ENCODE measurements around the gene TRAK1. TPM values are rescaled to one million over a fixed set of nuclear protein-coding genes. Genes with fewer than 3 reads are reported as not detected.

Gene TRAK1
- polyA plus RNA-seq (2013, experiment 1 of 2) = 15.5 TPM
- polyA plus RNA-seq (2013, experiment 2 of 2) = 15.9 TPM

DNA sequence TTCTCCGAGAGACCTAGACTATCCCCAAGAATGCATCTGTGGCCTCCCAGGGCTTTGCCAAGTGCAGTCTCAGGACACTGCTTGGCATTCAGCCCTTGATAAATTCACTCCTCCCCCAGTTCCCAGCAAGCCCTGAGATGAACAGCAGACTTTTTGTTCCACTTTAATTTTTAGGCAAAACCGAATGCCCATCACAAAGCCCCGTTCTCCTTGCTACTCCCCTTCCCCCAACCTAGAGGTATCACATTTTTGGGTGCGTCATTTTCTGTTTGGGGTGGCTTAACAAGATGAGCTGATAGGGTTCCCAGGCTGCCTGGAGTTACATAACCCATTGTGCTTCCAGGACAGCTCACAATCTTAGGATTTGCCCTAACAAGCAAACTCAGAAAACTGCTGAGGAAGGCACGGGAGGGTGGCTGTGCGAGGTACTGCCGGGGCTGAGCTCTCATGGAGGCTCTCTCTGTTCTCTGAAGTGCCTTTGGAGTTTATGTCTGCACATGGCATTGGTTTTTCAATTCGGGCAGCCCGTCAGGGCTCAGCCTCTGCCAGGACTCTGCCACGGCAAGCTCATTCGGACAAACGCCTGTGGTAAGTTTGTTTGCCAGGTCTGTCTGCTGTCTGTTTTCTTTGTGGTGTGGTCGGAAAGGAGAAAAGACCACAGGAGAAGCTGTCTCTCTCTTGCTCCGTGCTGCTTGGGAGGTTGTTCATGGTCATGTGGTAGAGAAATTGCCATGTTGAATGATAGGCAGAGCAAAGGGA, at the start of gene TRAK1:
Gene TRAK1, plus strand, starts transcription at position 385 of the 759 bp plus-strand sequence. Its CDS starts 113 bp downstream, at position 498.
- H2BK12ac ChIP-seq (ENCODE audit: low read length in 2 of 2) = no peak within 1 kb of the TSS
- H3K36me3 ChIP-seq (ENCODE audit: control insufficient read depth in 1 of 2, insufficient read depth in 2 of 2, low read depth in 1 of 2, low read length in 2 of 2) = peaks cover 28 to 60% of the 10 kb centered on the region in 2 experiments
- H2AFZ ChIP-seq (ENCODE audit: low read depth, low read length) = no peak within 1 kb of the TSS
- H3K4me1 ChIP-seq (ENCODE audit: control insufficient read depth, insufficient read depth, low read depth, low read length) = peaks cover 11% of the 10 kb centered on the region
- no peak within 1 kb of the TSS for H2BK120ac ChIP-seq (ENCODE audit: low read depth, low read length)
- H3K4me2 ChIP-seq (ENCODE audit: low read length, poor library complexity, severe bottlenecking) = no peak within 1 kb of the TSS
- H3K23ac ChIP-seq (ENCODE audit: low read length in 2 of 2) = no peak within 1 kb of the TSS
- H2AK5ac ChIP-seq (ENCODE audit: low read length, severe bottlenecking) = no peak within 1 kb of the TSS
- no peak for DNase-seq
- no peak within 1 kb of the TSS for H3K14ac ChIP-seq (ENCODE audit: low read length in 2 of 2)
- H3K9me3 ChIP-seq (ENCODE audit: control insufficient read depth, low read length) = no peaks in the 10 kb centered on the region
- peak within 1 kb of the TSS; percentile 12 for H2BK15ac ChIP-seq (ENCODE audit: low read depth, poor library complexity, severe bottlenecking)
- 97% methylated on average over 12 of the region's 14 CpGs for WGBS
- no peak within 1 kb of the TSS for H4K91ac ChIP-seq (ENCODE audit: low read length)
- H3K9ac ChIP-seq (ENCODE audit: low read length) = peak within 1 kb of the TSS; percentile 87
- H3K4me3 ChIP-seq (ENCODE audit: insufficient read depth in 1 of 2, low read depth in 1 of 2, low read length in 2 of 2) = peak within 1 kb of the TSS in 1 of 2 experiments; percentile 71
- peaks cover 44% of the 10 kb centered on the region for H3K79me1 ChIP-seq (replicated peaks; ENCODE audit: low read length, poor library complexity, severe bottlenecking)
- H2BK5ac ChIP-seq (ENCODE audit: low read depth, low read length, poor library complexity, severe bottlenecking) = no peak within 1 kb of the TSS
- no peak within 1 kb of the TSS for H3K4ac ChIP-seq (ENCODE audit: low read depth in 1 of 2, low read length in 2 of 2)
- H3K27me3 ChIP-seq (ENCODE audit: control insufficient read depth in 1 of 2, insufficient read depth in 1 of 2, low read length in 2 of 2) = no peaks in the 10 kb centered on the region
- no peak within 1 kb of the TSS for H4K8ac ChIP-seq (ENCODE audit: low read length)
- H3K27ac ChIP-seq (ENCODE audit: low read length, poor library complexity, severe bottlenecking) = peak within 1 kb of the TSS; percentile 8
- H3K18ac ChIP-seq (ENCODE audit: low read depth in 1 of 2, low read length in 2 of 2) = no peak within 1 kb of the TSS

GRCh38 chr3:42042747-42043098, 48.4 kb upstream of the TRAK1 start:
- H2AK5ac ChIP-seq (ENCODE audit: low read length, severe bottlenecking) = peak overlapping the region; percentile 47
- H4K8ac ChIP-seq (ENCODE audit: low read length) = peak overlapping the region; percentile 95
- no peak overlapping the region for H2BK120ac ChIP-seq (ENCODE audit: low read depth, low read length)
- H3K14ac ChIP-seq (ENCODE audit: low read length in 2 of 2) = no peak overlapping the region
- no peaks in the 10 kb centered on the region for H3K9me3 ChIP-seq (ENCODE audit: control insufficient read depth, low read length)
- 39% methylated on average over 2 of the region's 5 CpGs for WGBS
- peak overlapping the region; percentile 33 for H2BK5ac ChIP-seq (ENCODE audit: low read depth, low read length, poor library complexity, severe bottlenecking)
- peaks cover 14% of the 10 kb centered on the region for H3K4me1 ChIP-seq (ENCODE audit: control insufficient read depth, insufficient read depth, low read depth, low read length)
- H3K9ac ChIP-seq (ENCODE audit: low read length) = peak overlapping the region; percentile 88
- peak overlapping the region; percentile 83 for H3K27ac ChIP-seq (ENCODE audit: low read length, poor library complexity, severe bottlenecking)
- peak overlapping the region in 1 of 2 experiments; percentile 73 for H3K18ac ChIP-seq (ENCODE audit: low read depth in 1 of 2, low read length in 2 of 2)
- peak overlapping the region in 1 of 2 experiments; percentile 75 for H3K4ac ChIP-seq (ENCODE audit: low read depth in 1 of 2, low read length in 2 of 2)
- no peak overlapping the region for H2BK15ac ChIP-seq (ENCODE audit: low read depth, poor library complexity, severe bottlenecking)
- H3K79me1 ChIP-seq (replicated peaks; ENCODE audit: low read length, poor library complexity, severe bottlenecking) = peaks cover 17% of the 10 kb centered on the region
- H3K36me3 ChIP-seq (ENCODE audit: control insufficient read depth in 1 of 2, insufficient read depth in 2 of 2, low read depth in 1 of 2, low read length in 2 of 2) = no peaks in the 10 kb centered on the region
- peak overlapping the region in 1 of 2 experiments; percentile 97 for H2BK12ac ChIP-seq (ENCODE audit: low read length in 2 of 2)
- H3K23ac ChIP-seq (ENCODE audit: low read length in 2 of 2) = no peak overlapping the region
- H2AFZ ChIP-seq (ENCODE audit: low read depth, low read length) = no peak overlapping the region
- no peak for DNase-seq
- H3K27me3 ChIP-seq (ENCODE audit: control insufficient read depth in 1 of 2, insufficient read depth in 1 of 2, low read length in 2 of 2) = no peaks in the 10 kb centered on the region
- H3K4me3 ChIP-seq (ENCODE audit: insufficient read depth in 1 of 2, low read depth in 1 of 2, low read length in 2 of 2) = peak overlapping the region in 1 of 2 experiments; percentile 61
- H4K91ac ChIP-seq (ENCODE audit: low read length) = no peak overlapping the region
- peak overlapping the region; percentile 58 for H3K4me2 ChIP-seq (ENCODE audit: low read length, poor library complexity, severe bottlenecking)

DNA sequence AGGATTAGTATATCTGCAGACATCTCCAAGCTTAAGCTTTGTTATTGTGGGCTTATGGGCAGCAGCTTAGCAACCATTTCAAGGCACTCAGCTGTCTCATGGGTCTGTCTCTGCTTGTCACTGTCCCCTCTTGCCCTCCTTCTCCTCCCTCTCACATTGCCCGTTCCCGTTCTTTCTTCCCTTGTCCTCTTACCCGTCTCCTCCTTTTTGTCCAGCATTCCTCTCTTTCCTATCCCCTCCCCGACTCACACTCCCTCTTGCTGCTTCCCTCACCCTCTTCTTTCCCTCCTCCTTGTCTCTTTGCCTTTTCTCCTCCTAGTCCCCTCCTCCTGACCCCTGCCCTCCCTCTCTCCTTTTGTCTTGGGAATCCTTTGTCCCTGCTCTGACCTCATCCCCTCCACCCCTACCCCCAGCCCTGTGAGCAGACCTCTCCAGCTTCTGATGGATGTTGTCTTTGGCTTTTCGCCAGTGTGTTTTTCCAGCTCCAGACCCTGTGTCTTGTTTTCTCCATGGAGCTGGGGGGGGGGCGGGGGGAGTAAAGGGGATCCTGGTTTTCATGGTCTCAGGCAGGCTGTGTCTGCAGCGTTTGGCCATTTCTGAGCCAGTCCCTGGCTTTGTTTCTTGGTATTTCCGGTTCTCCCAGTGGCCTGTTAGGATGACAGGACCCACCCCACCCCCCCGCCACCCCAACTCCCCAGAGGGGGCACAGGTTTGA, 47.9 kb upstream of the TRAK1 start:
- Histone ChIP-seq H3K4me3 (ENCODE audit: insufficient read depth in 1 of 2, low read depth in 1 of 2, low read length in 2 of 2) (peak overlapping the region in 1 of 2 experiments; percentile 61), H3K27ac (ENCODE audit: low read length, poor library complexity, severe bottlenecking) (peak overlapping the region; percentile 83)

GRCh38 chr3:42045708-42046243, 45.4 kb upstream of the TRAK1 start:
- Histone ChIP-seq H3K27me3 (ENCODE audit: control insufficient read depth in 1 of 2, insufficient read depth in 1 of 2, low read length in 2 of 2) (no peaks in the 10 kb centered on the region), H3K4me1 (ENCODE audit: control insufficient read depth, insufficient read depth, low read depth, low read length) (peaks cover 13% of the 10 kb centered on the region), H2AK5ac (ENCODE audit: low read length, severe bottlenecking) (peak overlapping the region; percentile 17), H3K27ac (ENCODE audit: low read length, poor library complexity, severe bottlenecking) (no peak overlapping the region), H3K4ac (ENCODE audit: low read depth in 1 of 2, low read length in 2 of 2) (no peak overlapping the region), H3K14ac (ENCODE audit: low read length in 2 of 2) (no peak overlapping the region), H3K36me3 (ENCODE audit: control insufficient read depth in 1 of 2, insufficient read depth in 2 of 2, low read depth in 1 of 2, low read length in 2 of 2) (no peaks in the 10 kb centered on the region), H3K23ac (ENCODE audit: low read length in 2 of 2) (no peak overlapping the region), H2BK120ac (ENCODE audit: low read depth, low read length) (no peak overlapping the region), H3K79me1 (replicated peaks; ENCODE audit: low read length, poor library complexity, severe bottlenecking) (peaks cover 24% of the 10 kb centered on the region), H2AFZ (ENCODE audit: low read depth, low read length) (no peak overlapping the region), H2BK15ac (ENCODE audit: low read depth, poor library complexity, severe bottlenecking) (no peak overlapping the region), H2BK12ac (ENCODE audit: low read length in 2 of 2) (no peak overlapping the region), H2BK5ac (ENCODE audit: low read depth, low read length, poor library complexity, severe bottlenecking) (no peak overlapping the region), H3K18ac (ENCODE audit: low read depth in 1 of 2, low read length in 2 of 2) (no peak overlapping the region), H3K4me3 (ENCODE audit: insufficient read depth in 1 of 2, low read depth in 1 of 2, low read length in 2 of 2) (no peak overlapping the region), H4K8ac (ENCODE audit: low read length) (no peak overlapping the region), H4K91ac (ENCODE audit: low read length) (peak overlapping the region; percentile 6), H3K9me3 (ENCODE audit: control insufficient read depth, low read length) (no peaks in the 10 kb centered on the region), H3K9ac (ENCODE audit: low read length) (no peak overlapping the region), H3K4me2 (ENCODE audit: low read length, poor library complexity, severe bottlenecking) (no peak overlapping the region)
- no peak for DNase-seq
- 100% methylated on average over 2 of the region's 2 CpGs for WGBS

More for the DNA sequence above, 47.9 kb upstream of the TRAK1 start:
- peak overlapping the region; percentile 73 to 96 for H3K18ac ChIP-seq (ENCODE audit: low read depth in 1 of 2, low read length in 2 of 2)
- H3K9ac ChIP-seq (ENCODE audit: low read length) = peak overlapping the region; percentile 88
- peak overlapping the region; percentile 75 to 97 for H2BK12ac ChIP-seq (ENCODE audit: low read length in 2 of 2)
- no peaks in the 10 kb centered on the region for H3K27me3 ChIP-seq (ENCODE audit: control insufficient read depth in 1 of 2, insufficient read depth in 1 of 2, low read length in 2 of 2)
- H2AFZ ChIP-seq (ENCODE audit: low read depth, low read length) = no peak overlapping the region
- peak overlapping the region; percentile 77 for H4K91ac ChIP-seq (ENCODE audit: low read length)
- H4K8ac ChIP-seq (ENCODE audit: low read length) = peak overlapping the region; percentile 95
- peak overlapping the region; percentile 40 for H2BK15ac ChIP-seq (ENCODE audit: low read depth, poor library complexity, severe bottlenecking)
- no peaks in the 10 kb centered on the region for H3K9me3 ChIP-seq (ENCODE audit: control insufficient read depth, low read length)
- peak overlapping the region in 1 of 2 experiments; percentile 73 for H3K14ac ChIP-seq (ENCODE audit: low read length in 2 of 2)
- peak; percentile 84 for DNase-seq
- no peaks in the 10 kb centered on the region for H3K36me3 ChIP-seq (ENCODE audit: control insufficient read depth in 1 of 2, insufficient read depth in 2 of 2, low read depth in 1 of 2, low read length in 2 of 2)
- H2BK5ac ChIP-seq (ENCODE audit: low read depth, low read length, poor library complexity, severe bottlenecking) = peak overlapping the region; percentile 33
- peak overlapping the region; percentile 58 for H3K4me2 ChIP-seq (ENCODE audit: low read length, poor library complexity, severe bottlenecking)
- peak overlapping the region; percentile 75 to 98 for H3K4ac ChIP-seq (ENCODE audit: low read depth in 1 of 2, low read length in 2 of 2)
- peak overlapping the region in 1 of 2 experiments; percentile 99 for H3K23ac ChIP-seq (ENCODE audit: low read length in 2 of 2)
- peaks cover 13% of the 10 kb centered on the region for H3K4me1 ChIP-seq (ENCODE audit: control insufficient read depth, insufficient read depth, low read depth, low read length)
- H2AK5ac ChIP-seq (ENCODE audit: low read length, severe bottlenecking) = peak overlapping the region; percentile 47
- 6% methylated on average over 7 of the region's 9 CpGs for WGBS
- H3K79me1 ChIP-seq (replicated peaks; ENCODE audit: low read length, poor library complexity, severe bottlenecking) = peaks cover 14% of the 10 kb centered on the region
- peak overlapping the region; percentile 97 for H2BK120ac ChIP-seq (ENCODE audit: low read depth, low read length)
